ENCODE data around the gene PPM1M.

PPM1M gene

GRCh38 chr3:52299247-52299878, 53.8 kb downstream of the PPM1M start:
- no peak for DNase-seq
